DOHH2 (cell line): ENCODE data around the gene FOXD4.
"Not testable (repeated sequence)": the region's sequence is repeated elsewhere in the genome, so short reads cannot be mapped to it uniquely, and the experiment has no call there.

Experiments used
- H3F3A ChIP-seq: fragments of 200-600 bp; sonication (generic), shearing (Covaris generic); 2 replicates; pipeline ENCODE4 v1.6.0; 2016; ENCODE audit warnings: antibody characterized with exemption, mild to moderate bottlenecking; ENCODE audit not compliant: control insufficient read depth, insufficient read depth
- H3K27ac ChIP-seq: fragments of 200-600 bp; sonication (generic); 2 replicates; pipeline ENCODE4 v1.5.1; 2014; ENCODE audit warnings: low read depth, mild to moderate bottlenecking, low read length, moderate library complexity
- H3K27me3 ChIP-seq: fragments of 200-600 bp; sonication (generic); 2 replicates; pipeline ENCODE4 v1.6.1; 2014; ENCODE audit warnings: mild to moderate bottlenecking, low read length, mixed read lengths; ENCODE audit not compliant: control insufficient read depth
- H3K36me3 ChIP-seq: fragments of 200-600 bp; sonication (generic); 2 replicates; pipeline ENCODE4 v1.6.1; 2014; ENCODE audit warnings: mild to moderate bottlenecking, low read length, moderate library complexity, mixed read lengths; ENCODE audit not compliant: control insufficient read depth
- H3K4me1 ChIP-seq: fragments of 200-600 bp; sonication (generic); 2 replicates; pipeline ENCODE4 v1.6.1; 2014; ENCODE audit warnings: mild to moderate bottlenecking, low read length, mixed read lengths; ENCODE audit not compliant: control insufficient read depth
- H3K4me2 ChIP-seq: fragments of 200-600 bp; sonication (generic); 2 replicates; pipeline ENCODE4 v1.6.0; 2014; ENCODE audit warnings: mild to moderate bottlenecking, low read length, moderate library complexity
- H3K4me3 ChIP-seq: fragments of 200-600 bp; sonication (generic); 2 replicates; pipeline ENCODE4 v1.5.1; 2014; ENCODE audit warnings: mild to moderate bottlenecking, low read length, mixed read lengths
- H3K79me2 ChIP-seq: fragments of 200-600 bp; sonication (generic); 2 replicates; pipeline ENCODE4 v1.6.1; 2014; ENCODE audit warnings: mild to moderate bottlenecking, low read length, mixed read lengths; ENCODE audit not compliant: control insufficient read depth
- H3K9me2 ChIP-seq: fragments of 200-600 bp; sonication (generic); replicated peaks from 2 replicates; pipeline ENCODE4 v1.6.1; 2014; ENCODE audit warnings: mild to moderate bottlenecking, low read length, mixed read lengths; ENCODE audit not compliant: control insufficient read depth
- H3K9me3 ChIP-seq: fragments of 200-600 bp; sonication (generic); 2 replicates; pipeline ENCODE4 v1.6.1; 2014; ENCODE audit warnings: antibody characterized with exemption, low read length, mixed read lengths; ENCODE audit not compliant: control insufficient read depth, insufficient read depth
- H4K20me1 ChIP-seq: fragments of 200-600 bp; sonication (generic); 2 replicates; pipeline ENCODE4 v1.6.0; 2014; ENCODE audit warnings: low read depth, mild to moderate bottlenecking, antibody characterized with exemption, low read length, moderate library complexity; ENCODE audit not compliant: control insufficient read depth, insufficient read depth

Gene FOXD4

DNA sequence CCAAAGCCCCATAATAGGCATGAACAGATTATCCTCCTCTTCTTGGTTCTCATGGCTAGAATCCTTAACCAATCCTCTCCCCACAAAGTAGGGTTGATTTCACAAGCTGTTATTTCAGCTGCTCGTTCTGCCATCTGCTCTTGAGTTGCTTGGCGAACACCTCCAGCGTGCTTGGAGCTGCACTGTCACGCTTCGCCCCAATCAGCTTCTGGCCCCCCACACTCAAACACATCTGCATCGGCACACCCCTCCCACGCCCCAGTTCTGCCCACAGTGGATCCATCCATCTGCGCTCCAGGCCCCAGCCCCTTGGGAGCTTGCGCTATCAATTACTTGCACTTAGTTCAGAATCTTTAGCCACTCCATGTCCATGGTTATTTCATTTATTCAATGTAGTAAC, 17.8 kb downstream of the FOXD4 start:
- not testable (repeated sequence) for H3K4me1 ChIP-seq, H3K27me3 ChIP-seq, H3K4me2 ChIP-seq, H3F3A ChIP-seq, H3K9me2 ChIP-seq, H4K20me1 ChIP-seq, H3K9me3 ChIP-seq, H3K27ac ChIP-seq, H3K36me3 ChIP-seq, H3K79me2 ChIP-seq, H3K4me3 ChIP-seq

- not testable (repeated sequence) for H3K79me2 ChIP-seq, H3K9me3 ChIP-seq, H4K20me1 ChIP-seq, H3K27ac ChIP-seq, H3K4me2 ChIP-seq, H3K27me3 ChIP-seq, H3K9me2 ChIP-seq, H3K36me3 ChIP-seq, H3K4me3 ChIP-seq, H3K4me1 ChIP-seq, H3F3A ChIP-seq
These were observed 18.4 kb downstream of the FOXD4 start for GRCh38 chr9:99867-100266.

- H3K4me2 ChIP-seq, H3K4me1 ChIP-seq, H3K27me3 ChIP-seq, H3K9me3 ChIP-seq, H3K36me3 ChIP-seq, H3F3A ChIP-seq, H3K9me2 ChIP-seq, H4K20me1 ChIP-seq, H3K79me2 ChIP-seq, H3K27ac ChIP-seq, H3K4me3 ChIP-seq: not testable (repeated sequence)
These were observed 19.4 kb downstream of the FOXD4 start for GRCh38 chr9:98775-99174.

GRCh38 chr9:94992-95391, 23.2 kb downstream of the FOXD4 start:
- not testable (repeated sequence) for H3K4me2 ChIP-seq, H3F3A ChIP-seq, H3K27me3 ChIP-seq, H3K4me1 ChIP-seq, H3K9me2 ChIP-seq, H3K79me2 ChIP-seq, H3K36me3 ChIP-seq, H3K4me3 ChIP-seq, H3K9me3 ChIP-seq, H4K20me1 ChIP-seq, H3K27ac ChIP-seq

GRCh38 chr9:94323-94722, 23.9 kb downstream of the FOXD4 start:
- not testable (repeated sequence) for H3K9me3 ChIP-seq, H3K27ac ChIP-seq, H3F3A ChIP-seq, H3K9me2 ChIP-seq, H3K79me2 ChIP-seq, H3K4me3 ChIP-seq, H4K20me1 ChIP-seq, H3K4me2 ChIP-seq, H3K4me1 ChIP-seq, H3K27me3 ChIP-seq, H3K36me3 ChIP-seq

DNA sequence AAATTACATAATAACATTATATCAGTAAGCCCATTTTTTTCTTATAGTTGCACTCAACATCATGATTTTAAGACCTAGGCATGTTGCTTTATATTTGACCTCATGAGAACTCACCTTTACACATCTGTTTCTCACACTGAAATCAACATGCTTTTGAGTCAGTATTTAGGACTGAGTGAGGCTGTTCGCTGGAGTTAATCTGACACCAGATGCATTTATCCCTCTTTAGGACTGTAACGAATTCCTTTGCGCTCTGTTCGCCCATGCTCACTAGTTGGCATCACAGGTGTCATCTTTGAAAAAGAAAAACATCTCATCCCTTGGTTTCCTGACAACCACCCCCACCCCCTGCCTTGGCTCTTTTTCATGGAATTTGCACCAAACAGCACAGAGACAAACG, 24.3 kb downstream of the FOXD4 start:
- H3K9me3 ChIP-seq, H3F3A ChIP-seq, H4K20me1 ChIP-seq, H3K4me3 ChIP-seq, H3K4me1 ChIP-seq, H3K79me2 ChIP-seq, H3K36me3 ChIP-seq, H3K4me2 ChIP-seq, H3K9me2 ChIP-seq, H3K27me3 ChIP-seq, H3K27ac ChIP-seq: not testable (repeated sequence)

GRCh38 chr9:90851-91250, 27.4 kb downstream of the FOXD4 start:
- not testable (repeated sequence) for H3K27ac ChIP-seq, H3K27me3 ChIP-seq, H3K36me3 ChIP-seq, H3K9me3 ChIP-seq, H3K4me3 ChIP-seq, H3K4me2 ChIP-seq, H3K4me1 ChIP-seq, H4K20me1 ChIP-seq, H3K79me2 ChIP-seq, H3K9me2 ChIP-seq, H3F3A ChIP-seq

DNA sequence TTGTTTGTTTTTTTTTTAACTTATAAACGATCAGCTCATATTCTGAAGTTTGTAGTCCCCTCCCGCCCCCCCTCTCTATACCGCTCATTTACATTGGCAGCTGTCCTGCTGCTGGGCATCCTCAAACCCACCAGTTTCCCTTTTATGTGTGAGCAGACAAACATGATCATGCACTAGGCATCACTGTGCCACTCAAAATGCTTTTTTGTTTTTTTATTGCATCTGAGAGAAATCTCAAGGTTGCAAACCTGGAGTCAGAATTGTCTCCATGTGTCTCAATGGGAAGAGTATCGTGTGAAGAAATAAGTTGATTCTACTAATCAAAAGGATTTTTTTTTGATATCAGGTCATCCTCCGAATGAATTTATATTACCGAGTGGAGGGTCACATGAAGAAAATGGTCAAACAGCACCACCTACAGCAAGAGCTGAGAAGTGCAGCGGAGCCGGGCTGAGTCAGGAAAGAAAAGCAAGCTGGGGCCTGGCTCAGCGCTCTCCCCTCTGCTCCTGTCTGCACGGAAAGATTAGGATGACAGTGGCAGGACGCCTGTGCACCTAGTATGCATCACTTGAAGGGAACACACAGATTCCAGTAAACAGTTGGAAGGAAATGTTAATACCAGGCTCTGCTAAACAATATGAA, 29.7 kb downstream of the FOXD4 start:
- H3F3A ChIP-seq, H3K4me2 ChIP-seq, H3K27me3 ChIP-seq, H3K4me1 ChIP-seq, H4K20me1 ChIP-seq, H3K36me3 ChIP-seq, H3K9me2 ChIP-seq, H3K79me2 ChIP-seq, H3K27ac ChIP-seq, H3K9me3 ChIP-seq, H3K4me3 ChIP-seq: not testable (repeated sequence)
